Neural crest cell (in vitro differentiated cells): ENCODE data around the gene FOXP1. TPM values are rescaled to one million over a fixed set of nuclear protein-coding genes. Genes with fewer than 3 reads are reported as not detected.

Experiments used
- DNase-seq: peaks from one replicate; pipeline ENCODE4 v3.0.0; 2021; ENCODE audit warnings: low read depth, mixed read lengths, low spot score
- H3K27ac Mint-ChIP-seq: one replicate; pipeline ENCODE4 v1.8.0; 2021; ENCODE audit warnings: mild to moderate bottlenecking, mixed read lengths; ENCODE audit not compliant: unreplicated experiment
- H3K27me3 Mint-ChIP-seq: 2 replicates; pipeline ENCODE4 v1.8.0; 2021; ENCODE audit warnings: low read depth, mild to moderate bottlenecking, mixed read lengths
- H3K36me3 Mint-ChIP-seq: 2 replicates; pipeline ENCODE4 v1.8.0; 2021; ENCODE audit warnings: low read depth, mild to moderate bottlenecking, mixed read lengths
- H3K4me1 Mint-ChIP-seq: 2 replicates; pipeline ENCODE4 v1.8.0; 2021; ENCODE audit warnings: mixed read lengths
- H3K4me3 Mint-ChIP-seq: one replicate; pipeline ENCODE4 v1.8.0; 2021; ENCODE audit warnings: mild to moderate bottlenecking, mixed read lengths
- H3K9me3 Mint-ChIP-seq: 2 replicates; pipeline ENCODE4 v1.8.0; 2021; ENCODE audit warnings: mixed read lengths
- CTCF ChIP-seq: fragments of 200-600 bp; sonication (generic); conservative IDR thresholded peaks from 2 replicates; pipeline ENCODE4 v1.5.0; 2021; ENCODE audit warnings: antibody characterized with exemption, mild to moderate bottlenecking
- total RNA-seq: library from RNA; stranded (reverse); gene quantifications from 2 replicates; pipeline ENCODE4 v1.2.1, GENCODE V29; 2021

The FOXP1 gene
- total RNA-seq, 1 donor from 2014 or later: 22.8 TPM

- Mint-ChIP-seq H3K36me3 (peaks cover 7% of the 10 kb centered on the region), H3K27me3 (no peaks in the 10 kb centered on the region), H3K9me3 (peaks cover 9% of the 10 kb centered on the region), H3K4me3 (no peak overlapping the region), H3K27ac (no peak overlapping the region), H3K4me1 (peaks cover 34% of the 10 kb centered on the region)
- no peak for TF ChIP-seq CTCF
- no peak for DNase-seq
These were observed 152.5 kb downstream of the FOXP1 start for GRCh38 chr3:71430941-71431552.

DNA sequence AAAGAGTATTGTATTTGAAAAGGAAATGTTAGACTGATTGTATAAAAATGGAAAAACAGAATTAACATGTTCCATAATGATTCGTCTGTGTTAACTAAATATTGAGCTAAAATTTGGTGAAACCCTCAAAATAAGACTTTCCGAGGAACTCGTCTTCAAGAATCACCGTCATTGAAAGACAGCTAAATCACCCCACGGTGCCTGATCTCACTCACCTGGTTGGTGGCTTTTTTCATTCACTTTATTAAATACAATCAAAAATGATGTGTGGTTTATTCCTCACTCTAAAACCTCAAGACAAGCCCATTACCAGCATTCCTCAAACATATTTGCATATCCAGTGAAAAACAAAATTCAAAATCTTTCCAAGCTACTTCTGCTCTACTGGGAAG, 153.9 kb downstream of the FOXP1 start:
- no peak for DNase-seq
- no peak for TF ChIP-seq CTCF
- Mint-ChIP-seq H3K27me3 (no peaks in the 10 kb centered on the region), H3K36me3 (peaks cover 6% of the 10 kb centered on the region), H3K4me1 (peaks cover 34% of the 10 kb centered on the region), H3K27ac (no peak overlapping the region), H3K9me3 (peaks cover 6% of the 10 kb centered on the region), H3K4me3 (no peak overlapping the region)

GRCh38 chr3:71428841-71429596, 154.5 kb downstream of the FOXP1 start:
- Mint-ChIP-seq H3K4me1 (peaks cover 34% of the 10 kb centered on the region), H3K27me3 (no peaks in the 10 kb centered on the region), H3K4me3 (no peak overlapping the region)

GRCh38 chr3:71425491-71426071, 157.9 kb downstream of the FOXP1 start:
- H3K9me3 Mint-ChIP-seq: peaks cover 3% of the 10 kb centered on the region
- peaks cover 25% of the 10 kb centered on the region for H3K4me1 Mint-ChIP-seq
- no peaks in the 10 kb centered on the region for H3K36me3 Mint-ChIP-seq
- no peak for DNase-seq
- no peak for TF ChIP-seq CTCF
- no peak overlapping the region for H3K4me3 Mint-ChIP-seq
- H3K27ac Mint-ChIP-seq: no peak overlapping the region
- no peaks in the 10 kb centered on the region for H3K27me3 Mint-ChIP-seq

More at GRCh38 chr3:71428841-71429596, 154.5 kb downstream of the FOXP1 start:
- no peak for DNase-seq
- peaks cover 6% of the 10 kb centered on the region for H3K9me3 Mint-ChIP-seq
- H3K36me3 Mint-ChIP-seq: peaks cover 4% of the 10 kb centered on the region
- peak overlapping the region; percentile 78 for H3K27ac Mint-ChIP-seq
- no peak for TF ChIP-seq CTCF

- TF ChIP-seq CTCF: no peak
- no peaks in the 10 kb centered on the region for H3K36me3 Mint-ChIP-seq
- no peak for DNase-seq
- H3K27ac Mint-ChIP-seq: no peak overlapping the region
- H3K4me3 Mint-ChIP-seq: no peak overlapping the region
- no peaks in the 10 kb centered on the region for H3K27me3 Mint-ChIP-seq
- H3K9me3 Mint-ChIP-seq: peaks cover 3% of the 10 kb centered on the region
- peaks cover 13% of the 10 kb centered on the region for H3K4me1 Mint-ChIP-seq
These were observed 160.2 kb downstream of the FOXP1 start for GRCh38 chr3:71423151-71423906.
